Fibroblast of skin of left biceps (primary cell): ENCODE results near the gene WDR37.

ENCODE experiments used
- DNase-seq, 2 experiments: peaks; one replicate each; pipeline ENCODE4 v3.0.0-alpha.2; 2013; ENCODE audit warnings: low read depth in 2 of 2

WDR37 gene

GRCh38 chr10:1169981-1170866 lies 114.0 kb downstream of the WDR37 start:
- DNase-seq, result no peak

DNA sequence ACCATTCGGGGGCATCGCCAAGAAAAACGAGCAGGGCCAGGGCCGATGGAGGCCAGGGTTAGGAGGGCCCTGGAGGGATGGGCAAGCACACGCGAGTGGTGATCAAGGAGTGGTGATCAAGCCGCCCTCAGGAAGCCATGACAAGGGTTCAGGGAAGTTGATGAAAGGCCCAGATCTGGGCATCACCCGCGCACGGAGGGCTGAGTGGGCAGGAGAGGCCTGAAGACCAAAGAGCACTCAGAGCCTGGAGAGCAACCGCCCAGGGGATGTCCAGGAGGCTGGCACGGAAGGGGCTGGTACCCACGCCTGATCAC lies 114.6 kb downstream of the WDR37 start:
- no peak for DNase-seq

GRCh38 chr10:1171182-1171581 lies 115.0 kb downstream of the WDR37 start:
- DNase-seq, result no peak

- DNase-seq, result no peak
These were observed 115.4 kb downstream of the WDR37 start for GRCh38 chr10:1171586-1171985.

- DNase-seq, result no peak
These were observed 116.2 kb downstream of the WDR37 start for GRCh38 chr10:1172256-1172984.

DNA sequence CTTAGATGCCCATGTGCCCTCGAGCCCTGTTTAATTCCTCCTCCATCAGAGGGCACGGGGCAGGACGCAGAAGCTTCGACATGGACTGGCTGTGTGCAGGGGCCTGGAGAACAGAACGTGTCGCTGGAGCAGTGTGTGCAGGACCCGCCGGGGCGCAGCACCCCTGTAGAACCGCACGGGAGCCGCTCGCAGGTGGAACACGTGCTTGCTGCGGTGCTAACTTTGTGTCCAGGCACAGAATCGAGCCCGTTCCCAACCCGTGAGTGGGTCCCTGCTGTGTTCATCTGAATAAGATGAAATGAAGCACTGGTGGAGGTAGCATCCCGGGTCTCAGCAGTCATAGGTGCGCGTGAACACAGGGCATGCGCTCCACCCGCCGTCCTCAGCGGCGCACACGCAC lies 116.9 kb downstream of the WDR37 start:
- no peak for DNase-seq

GRCh38 chr10:1174022-1174421 lies 117.8 kb downstream of the WDR37 start:
- DNase-seq, result no peak

DNA sequence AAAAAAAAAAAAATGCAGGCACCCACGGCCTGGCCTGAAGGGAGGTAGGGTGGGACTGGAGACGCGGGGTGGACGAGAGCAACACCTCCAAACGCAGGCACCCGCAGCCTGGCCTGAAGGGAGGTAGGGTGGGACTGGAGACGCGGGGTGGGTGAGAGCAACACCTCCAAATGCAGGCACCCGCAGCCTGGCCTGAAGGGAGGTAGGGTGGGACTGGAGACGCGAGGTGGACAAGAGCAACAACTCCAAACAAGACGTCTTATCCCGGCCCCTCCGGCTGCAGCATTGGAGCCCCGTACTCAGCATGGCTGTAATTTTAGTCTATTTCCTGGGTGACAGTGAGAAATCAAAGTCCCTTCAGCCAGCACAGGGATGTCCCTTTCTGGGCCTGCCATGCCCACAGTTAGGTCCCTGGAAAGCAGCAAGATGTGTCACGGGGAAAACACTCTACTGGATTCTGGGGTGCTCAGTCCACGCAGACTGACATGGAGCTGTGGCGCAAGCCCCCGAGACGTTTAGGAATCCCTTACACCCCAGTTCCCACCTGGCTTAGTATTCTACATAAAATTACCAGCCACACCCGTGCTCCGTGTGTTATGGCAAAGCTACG lies 119.9 kb downstream of the WDR37 start:
- DNase-seq, result no peak

- no peak for DNase-seq
These were observed 121.8 kb downstream of the WDR37 start for GRCh38 chr10:1177936-1178335.

DNA sequence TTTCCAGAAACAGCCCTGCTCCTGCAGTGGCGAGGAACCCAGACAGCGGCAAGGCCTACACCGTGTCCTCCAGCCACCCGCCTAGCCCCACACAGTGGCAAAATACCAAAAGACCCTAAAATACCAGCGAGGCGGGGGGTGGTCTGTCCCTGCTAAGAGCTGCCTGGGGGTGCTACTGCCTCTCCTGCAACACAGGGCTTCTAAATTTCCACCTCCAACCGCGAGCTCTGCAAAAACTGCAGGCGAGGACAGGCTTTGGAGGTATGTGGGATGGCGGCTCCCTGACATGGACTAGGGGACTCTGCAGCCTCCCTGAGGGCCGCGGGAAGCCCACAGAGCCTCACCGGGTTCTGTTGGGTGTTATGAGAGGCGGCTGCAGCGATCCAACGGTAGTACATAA lies 122.3 kb downstream of the WDR37 start:
- DNase-seq, result no peak

GRCh38 chr10:1179346-1180070 lies 123.3 kb downstream of the WDR37 start:
- no peak for DNase-seq

DNA sequence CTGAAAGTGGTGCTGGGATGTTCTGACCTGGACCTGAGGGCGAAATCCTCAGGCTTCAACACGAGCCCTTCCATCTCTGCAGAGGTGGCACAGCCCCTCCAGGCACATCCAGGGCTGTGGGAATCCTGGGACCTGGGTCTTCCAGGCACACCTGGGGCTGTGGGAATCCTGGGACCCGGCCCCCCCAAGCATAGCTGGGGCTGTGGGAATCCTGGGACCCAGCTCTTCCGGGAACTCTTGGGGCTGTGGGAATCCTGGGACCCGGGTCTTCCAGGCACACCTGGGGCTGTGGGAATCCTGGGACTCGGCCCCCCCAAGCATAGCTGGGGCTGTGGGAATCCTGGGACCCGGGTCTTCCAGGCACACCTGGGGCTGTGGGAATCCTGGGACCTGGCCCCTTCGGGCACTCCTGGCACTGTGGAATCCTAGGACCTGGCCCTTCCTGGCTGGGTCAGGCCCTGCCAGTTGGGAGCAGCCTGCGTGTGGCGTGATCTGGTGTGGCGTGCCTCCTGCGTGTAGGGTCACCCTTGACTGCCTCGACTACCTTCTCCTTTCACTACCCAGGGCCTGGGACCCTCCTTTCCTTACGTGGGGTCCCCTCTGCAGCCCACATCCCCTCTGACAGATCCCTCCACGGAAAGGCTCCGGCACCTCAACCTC lies 124.0 kb downstream of the WDR37 start:
- no peak for DNase-seq

GRCh38 chr10:1180836-1181235 lies 124.7 kb downstream of the WDR37 start:
- DNase-seq, result no peak
